KBM-7 (cell line): ENCODE measurements around the gene CCDC171.

ENCODE experiments used
- DNase-seq: peaks from one replicate; pipeline ENCODE4 v3.0.0-alpha.2; 2015
- in situ Hi-C: fragments of 300-500 bp; cut with MboI; formaldehyde crosslinking; loops from 2 replicates; pipeline ENCODE4 v1.14.3; 2020; ENCODE audit warnings: low sequenced_read_pairs, low pct_unique_long_range_greater_than_20kb, mixed read lengths

Gene CCDC171

GRCh38 chr9:16013366-16013765 lies 460.5 kb downstream of the CCDC171 start:
- in situ Hi-C loops: no loop called here
- DNase-seq: no peak

GRCh38 chr9:16013826-16014225 lies 461.0 kb downstream of the CCDC171 start:
- in situ Hi-C loops: no loop called here
- no peak for DNase-seq

- no peak for DNase-seq
- in situ Hi-C loops: no loop called here
Measured at GRCh38 chr9:16022228-16022627, 469.4 kb downstream of the CCDC171 start.

GRCh38 chr9:16023446-16023845 lies 470.6 kb downstream of the CCDC171 start:
- DNase-seq: no peak

More at GRCh38 chr9:16023446-16023845, 470.6 kb downstream of the CCDC171 start:
- in situ Hi-C loops: no loop called here
